ENCODE results near the gene CLEC18A.

DNA sequence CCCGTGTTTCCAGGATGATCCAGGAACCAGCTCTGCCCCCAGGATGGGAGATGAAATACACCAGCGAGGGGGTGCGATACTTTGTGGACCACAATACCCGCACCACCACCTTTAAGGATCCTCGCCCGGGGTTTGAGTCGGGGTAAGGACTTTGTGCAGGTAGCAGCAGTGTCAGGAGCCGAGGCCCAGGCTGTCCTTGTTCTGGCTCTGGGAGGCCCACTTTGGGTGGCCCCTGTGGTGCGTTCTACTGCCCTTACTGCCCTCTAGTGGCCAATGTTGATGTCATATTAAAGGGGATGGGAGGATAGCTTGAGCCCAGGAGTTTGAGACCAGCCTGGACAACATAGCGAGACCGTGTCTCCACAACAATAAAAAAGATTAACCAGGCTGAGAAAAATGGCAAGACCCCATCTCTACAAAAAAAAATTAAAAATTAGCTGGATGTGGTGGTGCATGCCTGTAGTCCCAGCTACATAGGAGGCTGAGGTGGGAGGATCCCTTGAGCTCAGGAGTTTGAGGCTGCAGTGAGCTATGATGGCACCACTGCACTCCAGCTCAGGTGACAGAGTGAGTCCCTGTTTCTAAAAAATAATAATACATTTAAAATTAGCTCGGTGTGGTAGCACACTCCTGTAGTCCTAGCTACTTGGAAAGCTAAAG is 20.9 kb upstream of the CLEC18A start:
- no peak for TF ChIP-seq POLR2A (IDR thresholded peaks at IDR 0.05)
- TF ChIP-seq, protein P1, sequence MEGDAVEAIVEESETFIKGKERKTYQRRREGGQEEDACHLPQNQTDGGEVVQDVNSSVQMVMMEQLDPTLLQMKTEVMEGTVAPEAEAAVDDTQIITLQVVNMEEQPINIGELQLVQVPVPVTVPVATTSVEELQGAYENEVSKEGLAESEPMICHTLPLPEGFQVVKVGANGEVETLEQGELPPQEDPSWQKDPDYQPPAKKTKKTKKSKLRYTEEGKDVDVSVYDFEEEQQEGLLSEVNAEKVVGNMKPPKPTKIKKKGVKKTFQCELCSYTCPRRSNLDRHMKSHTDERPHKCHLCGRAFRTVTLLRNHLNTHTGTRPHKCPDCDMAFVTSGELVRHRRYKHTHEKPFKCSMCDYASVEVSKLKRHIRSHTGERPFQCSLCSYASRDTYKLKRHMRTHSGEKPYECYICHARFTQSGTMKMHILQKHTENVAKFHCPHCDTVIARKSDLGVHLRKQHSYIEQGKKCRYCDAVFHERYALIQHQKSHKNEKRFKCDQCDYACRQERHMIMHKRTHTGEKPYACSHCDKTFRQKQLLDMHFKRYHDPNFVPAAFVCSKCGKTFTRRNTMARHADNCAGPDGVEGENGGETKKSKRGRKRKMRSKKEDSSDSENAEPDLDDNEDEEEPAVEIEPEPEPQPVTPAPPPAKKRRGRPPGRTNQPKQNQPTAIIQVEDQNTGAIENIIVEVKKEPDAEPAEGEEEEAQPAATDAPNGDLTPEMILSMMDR (IDR thresholded peaks at IDR 0.05): peak; percentile 69 to 84 (median 74)

Measured in uterus (tissue), 2 donors.